Cardiac muscle cell (in vitro differentiated cells and primary cell): ENCODE measurements around the gene CD70. TPM values are rescaled to one million over a fixed set of nuclear protein-coding genes. Genes with fewer than 3 reads are reported as not detected.

Experiments
- DNase-seq, 2 donors: peaks; one replicate each; pipeline versions ENCODE4 v3.0.0 to v3.0.0-alpha.2; 2010 to 2017; ENCODE audit warnings: low read depth in 1 of 2, low spot score in 1 of 2
- H3K27ac ChIP-seq: fragments of 200-600 bp; sonication (generic); 2 replicates; pipeline ENCODE4 v1.5.1; 2016
- H3K27me3 ChIP-seq: fragments of 200-600 bp; sonication (generic); 2 replicates; pipeline ENCODE4 v1.6.0; 2016; ENCODE audit warnings: control low read depth
- H3K36me3 ChIP-seq: fragments of 200-600 bp; sonication (generic); 2 replicates; pipeline ENCODE4 v1.5.1; 2016; ENCODE audit warnings: control low read depth
- H3K4me1 ChIP-seq: fragments of 200-600 bp; sonication (generic); 2 replicates; pipeline ENCODE4 v1.8.1; 2017; ENCODE audit warnings: low read depth, mild to moderate bottlenecking, mixed run types
- H3K4me3 ChIP-seq: fragments of 200-600 bp; sonication (generic); 2 replicates; pipeline ENCODE4 v1.5.1; 2016; ENCODE audit warnings: mild to moderate bottlenecking
- H3K9me3 ChIP-seq: fragments of 200-600 bp; sonication (generic); 2 replicates; pipeline ENCODE4 v1.5.1; 2017; ENCODE audit warnings: low read depth, mild to moderate bottlenecking, control low read depth
- polyA plus RNA-seq: library from polyadenylated mRNA; unstranded; fragments of >200 nt; fragmentation: Nextera tagmentation; extraction: Ambion mirVana; gene quantifications from 2 replicates; pipeline ENCODE4 v1.2.1, GENCODE V29; 2016
- total RNA-seq: library from RNA; depleted of rRNA; stranded (reverse); fragments of >200 nt; gene quantifications from 2 replicates; pipeline ENCODE4 v1.2.3, GENCODE V29; 2016
- TF ChIP-seq, protein P1 (sequence below): IDR thresholded peaks from 2 replicates; pipeline ENCODE4 v1.5.1; 2012; ENCODE audit warnings: low read depth, mild to moderate bottlenecking, low read length

The CD70 gene
- total and polyA plus RNA-seq, 2 experiments from 2014 or later, result not detected

DNA sequence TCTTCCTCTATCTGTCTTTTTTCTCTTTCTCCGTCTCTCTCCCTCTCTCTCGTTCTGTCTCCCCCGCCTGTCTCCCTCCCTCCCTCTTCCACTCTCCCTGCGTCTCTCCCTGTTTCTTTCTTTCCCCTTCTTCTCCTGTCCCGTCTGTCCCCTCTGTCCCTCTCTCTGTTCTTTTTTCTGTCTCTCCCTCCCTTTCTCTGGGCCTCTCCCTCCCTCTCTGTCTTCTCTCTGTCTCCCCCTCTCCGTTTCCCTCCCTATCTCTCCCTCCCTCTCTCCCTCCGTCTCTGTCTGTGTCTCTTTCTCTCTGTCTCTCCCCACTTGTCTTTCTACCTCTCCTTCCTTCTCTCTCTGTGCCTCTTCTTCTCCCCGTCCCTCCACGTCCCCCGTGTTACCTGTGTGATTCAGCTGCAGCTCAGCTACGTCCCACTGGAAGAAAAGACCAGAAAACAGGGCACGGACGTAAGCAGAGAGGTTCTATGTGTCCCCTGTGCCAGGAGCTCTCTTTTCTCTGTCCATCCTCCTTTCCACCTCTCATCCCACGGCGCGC is 1.2 kb downstream of the CD70 start:
- Histone ChIP-seq H3K4me1 (peaks cover 6% of the 10 kb centered on the region), H3K36me3 (no peaks in the 10 kb centered on the region), H3K4me3 (no peak overlapping the region), H3K9me3 (no peaks in the 10 kb centered on the region), H3K27me3 (peaks cover 83% of the 10 kb centered on the region), H3K27ac (no peak overlapping the region)
- TF ChIP-seq, protein P1, sequence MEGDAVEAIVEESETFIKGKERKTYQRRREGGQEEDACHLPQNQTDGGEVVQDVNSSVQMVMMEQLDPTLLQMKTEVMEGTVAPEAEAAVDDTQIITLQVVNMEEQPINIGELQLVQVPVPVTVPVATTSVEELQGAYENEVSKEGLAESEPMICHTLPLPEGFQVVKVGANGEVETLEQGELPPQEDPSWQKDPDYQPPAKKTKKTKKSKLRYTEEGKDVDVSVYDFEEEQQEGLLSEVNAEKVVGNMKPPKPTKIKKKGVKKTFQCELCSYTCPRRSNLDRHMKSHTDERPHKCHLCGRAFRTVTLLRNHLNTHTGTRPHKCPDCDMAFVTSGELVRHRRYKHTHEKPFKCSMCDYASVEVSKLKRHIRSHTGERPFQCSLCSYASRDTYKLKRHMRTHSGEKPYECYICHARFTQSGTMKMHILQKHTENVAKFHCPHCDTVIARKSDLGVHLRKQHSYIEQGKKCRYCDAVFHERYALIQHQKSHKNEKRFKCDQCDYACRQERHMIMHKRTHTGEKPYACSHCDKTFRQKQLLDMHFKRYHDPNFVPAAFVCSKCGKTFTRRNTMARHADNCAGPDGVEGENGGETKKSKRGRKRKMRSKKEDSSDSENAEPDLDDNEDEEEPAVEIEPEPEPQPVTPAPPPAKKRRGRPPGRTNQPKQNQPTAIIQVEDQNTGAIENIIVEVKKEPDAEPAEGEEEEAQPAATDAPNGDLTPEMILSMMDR, result no peak
- no peak for DNase-seq

DNA sequence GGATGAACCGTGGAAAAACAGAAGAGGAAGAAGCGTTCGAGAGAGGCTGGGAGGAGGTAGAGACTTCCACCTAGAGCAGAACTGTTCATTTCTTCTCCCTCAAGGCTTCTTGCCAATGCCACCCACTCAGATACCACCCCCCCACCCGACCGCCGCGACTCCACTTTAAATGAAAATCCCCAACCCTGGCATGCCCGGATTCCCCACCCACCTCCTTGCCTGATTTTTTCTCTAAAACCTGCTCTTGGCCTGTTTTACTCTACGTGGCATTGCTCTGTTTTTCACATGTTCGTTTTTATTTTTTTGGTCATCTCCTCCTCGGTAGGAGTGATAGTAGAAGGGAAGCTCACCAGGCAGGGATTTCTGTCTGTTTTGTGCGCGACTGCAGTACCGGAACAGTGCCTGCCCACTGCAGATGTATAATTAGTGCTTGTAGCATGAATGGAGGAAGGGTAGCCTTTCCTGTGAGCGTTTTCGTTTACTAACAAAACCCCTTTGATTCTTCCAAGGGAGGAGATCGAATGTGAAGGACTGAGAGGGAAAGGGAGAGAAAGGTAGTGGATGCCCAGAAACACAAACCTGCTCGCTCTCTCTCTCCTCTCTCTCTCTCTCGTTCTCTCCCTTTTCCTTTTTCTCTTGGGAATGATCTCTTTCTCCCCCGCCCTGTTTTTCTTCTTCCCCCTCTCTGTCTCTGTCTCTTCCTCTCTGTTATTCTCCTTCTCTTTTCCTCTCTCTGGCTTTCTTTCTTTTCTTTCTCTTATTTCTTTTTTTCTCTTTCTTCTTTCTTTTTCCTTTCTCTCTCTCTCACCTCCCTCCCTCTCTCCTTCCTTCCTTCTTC is 2.2 kb downstream of the CD70 start:
- H3K4me3 ChIP-seq, result no peak overlapping the region
- H3K36me3 ChIP-seq, result no peaks in the 10 kb centered on the region
- H3K27ac ChIP-seq, result no peak overlapping the region
- H3K9me3 ChIP-seq, result no peaks in the 10 kb centered on the region
- H3K27me3 ChIP-seq, result peaks cover 82% of the 10 kb centered on the region
- TF ChIP-seq, protein P1, result no peak
- no peak for DNase-seq
- H3K4me1 ChIP-seq, result peaks cover 6% of the 10 kb centered on the region

DNA sequence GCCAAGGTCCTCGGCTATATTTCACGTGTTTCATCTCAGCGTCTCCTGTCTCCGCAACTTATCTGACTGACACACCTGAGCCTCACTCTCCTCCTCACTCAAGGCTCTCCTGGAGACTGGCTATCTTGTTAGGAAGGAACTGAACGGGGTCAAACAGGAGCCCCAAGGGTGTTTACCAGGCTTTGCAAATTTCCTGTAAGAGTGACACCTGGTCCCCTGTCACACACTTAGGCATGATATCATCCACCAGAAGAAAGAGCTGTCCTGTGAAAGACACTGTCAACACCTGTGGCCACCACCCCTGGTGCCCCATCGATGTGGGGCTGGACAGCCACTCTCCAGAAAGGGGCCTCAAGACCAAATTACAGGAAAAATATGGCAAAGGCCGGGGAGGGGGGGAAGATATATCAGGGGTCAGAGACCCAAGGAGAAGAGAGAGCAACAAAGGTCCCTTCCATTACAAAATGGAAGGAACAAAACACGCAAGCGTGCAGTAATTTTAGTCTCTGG is 2.9 kb downstream of the CD70 start:
- DNase-seq, result no peak
- no peak overlapping the region for H3K27ac ChIP-seq
- no peaks in the 10 kb centered on the region for H3K9me3 ChIP-seq
- H3K4me3 ChIP-seq, result no peak overlapping the region
- H3K27me3 ChIP-seq, result peaks cover 75% of the 10 kb centered on the region
- no peaks in the 10 kb centered on the region for H3K36me3 ChIP-seq
- TF ChIP-seq, protein P1, result no peak
- H3K4me1 ChIP-seq, result peaks cover 6% of the 10 kb centered on the region

DNA sequence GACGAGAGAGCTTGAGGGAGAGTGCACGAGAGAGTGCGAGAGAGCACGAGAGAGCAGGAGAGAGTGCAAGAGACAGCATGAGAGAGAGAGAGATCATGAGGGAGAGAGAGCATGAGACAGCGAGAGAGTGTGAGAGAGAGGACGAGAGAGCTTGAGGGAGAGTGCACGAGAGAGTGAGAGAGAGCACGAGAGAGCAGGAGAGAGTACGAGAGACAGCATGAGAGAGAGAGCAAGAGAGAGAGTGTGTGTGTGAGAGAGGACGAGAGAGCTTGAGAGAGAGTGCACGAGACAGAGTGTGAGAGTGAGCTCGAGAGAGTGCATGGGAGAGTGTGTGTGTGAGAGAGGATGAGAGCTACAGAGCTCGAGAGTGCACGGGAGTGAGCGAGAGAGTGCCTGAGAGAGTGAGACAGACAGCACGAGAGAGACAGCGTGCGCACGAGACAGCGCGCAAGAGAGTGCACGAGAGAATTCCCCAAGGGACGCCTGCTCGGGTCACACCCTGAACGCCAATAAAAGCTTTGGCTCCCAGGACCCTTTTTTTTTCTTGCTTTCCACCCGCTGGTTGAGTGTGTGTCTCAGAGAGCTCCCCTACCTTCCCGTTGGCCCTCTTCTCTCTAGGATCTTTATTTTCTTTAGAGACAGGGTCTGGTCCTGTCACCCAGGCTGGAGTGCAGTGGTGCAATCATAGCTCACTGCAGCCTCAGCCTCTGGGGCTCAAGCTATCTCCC is 3.7 kb downstream of the CD70 start:
- Histone ChIP-seq H3K36me3 (no peaks in the 10 kb centered on the region), H3K4me3 (peak overlapping the region; percentile 24), H3K4me1 (peaks cover 6% of the 10 kb centered on the region), H3K9me3 (no peaks in the 10 kb centered on the region), H3K27me3 (peaks cover 70% of the 10 kb centered on the region), H3K27ac (no peak overlapping the region)
- TF ChIP-seq, protein P1, result no peak
- DNase-seq, result peak in 1 of 2 donors; percentile 17

DNA sequence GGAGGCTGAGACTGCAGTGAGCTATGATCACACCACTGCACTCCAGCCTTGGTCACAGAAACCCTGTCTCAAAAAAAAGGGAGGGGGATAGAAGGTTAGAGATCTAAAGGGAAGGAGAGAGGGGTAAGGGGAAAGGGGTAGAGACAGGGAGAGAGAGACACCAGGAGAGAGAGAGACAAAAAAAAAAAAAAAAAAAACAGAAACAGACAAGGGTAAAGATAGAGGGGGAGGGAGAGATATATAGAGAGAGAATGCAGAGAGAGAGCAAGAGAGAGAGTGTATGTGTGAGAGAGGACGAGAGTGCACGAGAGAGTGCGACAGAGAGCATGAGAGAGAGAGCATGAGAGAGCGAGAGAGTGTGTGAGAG is 4.2 kb downstream of the CD70 start:
- Histone ChIP-seq H3K4me1 (peaks cover 6% of the 10 kb centered on the region), H3K4me3 (no peak overlapping the region), H3K9me3 (no peaks in the 10 kb centered on the region), H3K36me3 (no peaks in the 10 kb centered on the region), H3K27ac (no peak overlapping the region), H3K27me3 (peaks cover 66% of the 10 kb centered on the region)
- no peak for DNase-seq
- TF ChIP-seq, protein P1, result no peak
